ENCODE measurements around the gene NOL4L. TPM values are rescaled to one million over a fixed set of nuclear protein-coding genes. Genes with fewer than 3 reads are reported as not detected.

NOL4L gene
- total RNA-seq, 1 experiment from 2014 or later, result 40.9 TPM

DNA sequence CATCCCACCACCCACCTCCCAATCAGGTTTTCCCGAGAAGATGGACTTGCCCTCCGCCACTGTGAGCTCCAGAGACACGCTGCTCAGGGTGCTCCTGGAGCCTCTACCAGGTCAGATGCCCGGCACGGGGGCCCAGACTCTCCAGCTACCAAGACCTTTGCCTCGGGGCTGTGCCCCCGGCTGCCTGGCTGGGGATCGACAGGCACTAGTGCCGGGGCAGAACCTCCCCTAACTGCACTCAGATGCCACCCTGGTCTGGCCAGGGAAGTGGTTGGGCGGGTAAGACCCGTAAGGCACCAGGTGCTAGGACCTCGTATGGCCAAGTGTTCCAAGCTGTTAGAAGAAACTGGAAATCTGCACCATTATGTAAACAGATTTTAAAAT lies 126.3 kb downstream of the NOL4L start:
- intact Hi-C loops (cut with micrococcal nuclease; ENCODE audit: unreplicated experiment), result no loop called here
- H3K9me3 ChIP-seq (ENCODE audit: insufficient read depth, low read depth), result no peaks in the 10 kb centered on the region
- ChIA-PET POLR2A (ENCODE audit: unreplicated experiment) (no interaction called here), CTCF (no interaction called here)
- no TSS peak for BruUV-seq (replicated peaks)
- H3K27me3 ChIP-seq (ENCODE audit: insufficient read depth, low read depth), result no peaks in the 10 kb centered on the region
- no peaks in the 10 kb centered on the region for H3K79me2 ChIP-seq (ENCODE audit: low read depth)
- H3K36me3 ChIP-seq (ENCODE audit: low read depth), result no peaks in the 10 kb centered on the region
- no peak for DNase-seq
- no peaks in the 10 kb centered on the region for H3K9me2 ChIP-seq (ENCODE audit: insufficient read depth)
- TF ChIP-seq EZH2 (IDR thresholded peaks at IDR 0.05; ENCODE audit: low read depth) (no peak), CTCF (conservative IDR thresholded peaks at IDR 0.05) (no peak)
- 0 out of 2 replicates have a peak, but pooled peaks cover 2% of the 10 kb centered on the region for H3F3A ChIP-seq (ENCODE audit: insufficient read depth, low read depth)
- no peak overlapping the region for H3K27ac ChIP-seq
- no peaks in the 10 kb centered on the region for H3K4me1 ChIP-seq (replicated peaks; ENCODE audit: insufficient read depth)
- H4K20me1 ChIP-seq (ENCODE audit: insufficient read depth), result peaks cover 11% of the 10 kb centered on the region
- H3K4me3 ChIP-seq, result no peak overlapping the region
- H2AFZ ChIP-seq, result no peak overlapping the region
- no peak overlapping the region for H3K4me2 ChIP-seq

- no peak for DNase-seq
- Histone ChIP-seq H3K9me3 (ENCODE audit: insufficient read depth, low read depth) (no peaks in the 10 kb centered on the region), H3K27me3 (ENCODE audit: insufficient read depth, low read depth) (no peaks in the 10 kb centered on the region), H3K27ac (no peak overlapping the region), H3K79me2 (ENCODE audit: low read depth) (no peaks in the 10 kb centered on the region), H3K4me1 (replicated peaks; ENCODE audit: insufficient read depth) (no peaks in the 10 kb centered on the region), H3F3A (ENCODE audit: insufficient read depth, low read depth) (0 out of 2 replicates have a peak, but pooled peaks cover 2% of the 10 kb centered on the region), H3K4me3 (no peak overlapping the region), H3K4me2 (no peak overlapping the region), H3K9me2 (ENCODE audit: insufficient read depth) (no peaks in the 10 kb centered on the region), H4K20me1 (ENCODE audit: insufficient read depth) (peaks cover 11% of the 10 kb centered on the region), H2AFZ (no peak overlapping the region), H3K36me3 (ENCODE audit: low read depth) (no peaks in the 10 kb centered on the region)
- BruUV-seq (replicated peaks), result no TSS peak
- intact Hi-C loops (cut with micrococcal nuclease; ENCODE audit: unreplicated experiment), result no loop called here
- TF ChIP-seq CTCF (conservative IDR thresholded peaks at IDR 0.05) (no peak), EZH2 (IDR thresholded peaks at IDR 0.05; ENCODE audit: low read depth) (no peak)
- CTCF ChIA-PET, result no interaction called here
- POLR2A ChIA-PET (ENCODE audit: unreplicated experiment), result no interaction called here
Observed at GRCh38 chr20:32458061-32458836, 126.9 kb downstream of the NOL4L start.

GRCh38 chr20:32457479-32457986 lies 127.6 kb downstream of the NOL4L start:
- no peak for DNase-seq
- Histone ChIP-seq H3K79me2 (ENCODE audit: low read depth) (no peaks in the 10 kb centered on the region), H3K36me3 (ENCODE audit: low read depth) (no peaks in the 10 kb centered on the region), H3K27me3 (ENCODE audit: insufficient read depth, low read depth) (no peaks in the 10 kb centered on the region), H3F3A (ENCODE audit: insufficient read depth, low read depth) (0 out of 2 replicates have a peak, but pooled peaks cover 4% of the 10 kb centered on the region), H4K20me1 (ENCODE audit: insufficient read depth) (peaks cover 11% of the 10 kb centered on the region), H2AFZ (no peak overlapping the region), H3K9me3 (ENCODE audit: insufficient read depth, low read depth) (no peaks in the 10 kb centered on the region), H3K4me1 (replicated peaks; ENCODE audit: insufficient read depth) (no peaks in the 10 kb centered on the region), H3K9me2 (ENCODE audit: insufficient read depth) (no peaks in the 10 kb centered on the region), H3K4me2 (no peak overlapping the region), H3K4me3 (no peak overlapping the region), H3K27ac (no peak overlapping the region)
- ChIA-PET POLR2A (ENCODE audit: unreplicated experiment) (no interaction called here), CTCF (no interaction called here)
- TF ChIP-seq EZH2 (IDR thresholded peaks at IDR 0.05; ENCODE audit: low read depth) (no peak), CTCF (conservative IDR thresholded peaks at IDR 0.05) (no peak)
- intact Hi-C loops (cut with micrococcal nuclease; ENCODE audit: unreplicated experiment), result no loop called here
- BruUV-seq (replicated peaks), result no TSS peak
